Mucosa of descending colon (tissue), 3 donors: ENCODE measurements around the gene ZSWIM3. TPM values are rescaled to one million over a fixed set of nuclear protein-coding genes. Genes with fewer than 3 reads are reported as not detected.
"Not testable (repeated sequence)": the region's sequence is repeated elsewhere in the genome, so short reads cannot be mapped to it uniquely, and the experiment has no call there.

ENCODE experiments used
- ATAC-seq: fragments of 200-7000 bp; cut with Tn5 transposase; one replicate; pipeline ENCODE4 v1.9.1; 2020; ENCODE audit warnings: mild to moderate bottlenecking, moderate library complexity
- DNase-seq, 3 donors: peaks; one replicate each; pipeline ENCODE4 v3.0.0-alpha.2; 2020
- H3K36me3 ChIP-seq: fragments of 200-600 bp; one replicate; pipeline ENCODE4 v1.8.0; 2021; ENCODE audit warnings: low read depth, mild to moderate bottlenecking
- H3K4me1 ChIP-seq: fragments of 200-600 bp; one replicate; pipeline ENCODE4 v1.8.0; 2021; ENCODE audit warnings: low read depth, mild to moderate bottlenecking
- H3K4me3 ChIP-seq: fragments of 200-600 bp; one replicate; pipeline ENCODE4 v1.8.0; 2021; ENCODE audit warnings: mild to moderate bottlenecking
- H3K9me3 ChIP-seq: fragments of 200-600 bp; one replicate; pipeline ENCODE4 v1.8.0; 2021; ENCODE audit warnings: mild to moderate bottlenecking
- CTCF ChIP-seq: fragments of 200-600 bp; IDR thresholded peaks from one replicate; pipeline ENCODE4 v1.8.0; 2022; ENCODE audit warnings: antibody characterized with exemption, mild to moderate bottlenecking
- intact Hi-C, 2 donors: fragments of 100-400 bp; cut with DNase I in 1 of 2; cut with micrococcal nuclease in 1 of 2; formaldehyde crosslinking; loops; one replicate each; pipeline versions ENCODE4 v1.11.0 to v1.11.1; 2022; cut with DNase I, micrococcal nuclease
- total RNA-seq, 3 donors: library from RNA; stranded (reverse); fragmentation: NEBNext Ultra II Directional in 2 of 3; extraction: Animal tissue kit (Norgen Biotek cat#: 25700) in 2 of 3; gene quantifications; one replicate each; pipeline versions ENCODE4 v1.2.1 to v1.2.4, GENCODE V29; 2021 to 2023
- donor health status: DM: no; HTN: no; CAD: no; lungs with moderate emphysema.
- donor health status: DM: no; HTN: no; CAD: no.
- donor health status: DM: no; HTN: yes; CAD: no.

ZSWIM3 gene
- total RNA-seq, 3 donors from 2014 or later = 3.3 to 7.4 (median 5.7) TPM

- DNase-seq = no peak
- intact Hi-C loops = loop anchor here in 1 of 2 donors (10.0 kb wide), 1 partner anchor 108 kb away; the partner anchor contains the start of gene PCIF1
- no peaks in the 10 kb centered on the region for H3K36me3 ChIP-seq
- no peak for TF ChIP-seq CTCF
- H3K4me3 ChIP-seq = no peak within 1 kb of the TSS
- H3K9me3 ChIP-seq = no peaks in the 10 kb centered on the region
- H3K4me1 ChIP-seq = peaks cover 11% of the 10 kb centered on the region
- no peak for ATAC-seq
Measured at GRCh38 chr20:45827030-45827652, 30.3 kb upstream of the ZSWIM3 start, which contains the start of gene TNNC2. Gene TNNC2 (minus strand): TSS chr20:45827312. CDS start chr20:45827248, 64 bp downstream.

GRCh38 chr20:45827712-45828111 lies 29.7 kb upstream of the ZSWIM3 start:
- ATAC-seq (no peak), DNase-seq (no peak)
- Histone ChIP-seq H3K36me3 (no peaks in the 10 kb centered on the region), H3K4me1 (peaks cover 8% of the 10 kb centered on the region), H3K9me3 (no peaks in the 10 kb centered on the region), H3K4me3 (no peak overlapping the region)
- TF ChIP-seq CTCF = no peak
- intact Hi-C loops = loop anchor here in 1 of 2 donors (10.0 kb wide), 1 partner anchor 107 kb away; the partner anchor contains the start of gene PCIF1

GRCh38 chr20:45828589-45828988 lies 28.8 kb upstream of the ZSWIM3 start:
- Histone ChIP-seq H3K9me3 (no peaks in the 10 kb centered on the region), H3K4me1 (peaks cover 7% of the 10 kb centered on the region), H3K4me3 (no peak overlapping the region), H3K36me3 (no peaks in the 10 kb centered on the region)
- ATAC-seq (no peak), DNase-seq (no peak)
- intact Hi-C loops = loop anchor here in 1 of 2 donors (10.0 kb wide), 1 partner anchor 106 kb away; the partner anchor contains the start of gene PCIF1
- TF ChIP-seq CTCF = no peak

- not testable (repeated sequence) for ATAC-seq, H3K9me3 ChIP-seq
- intact Hi-C loops = loop anchor here in 1 of 2 donors (10.0 kb wide), 1 partner anchor 105 kb away; the partner anchor contains the start of gene PCIF1
Measured at GRCh38 chr20:45829673-45830106, 27.7 kb upstream of the ZSWIM3 start.

GRCh38 chr20:45832619-45833018 lies 24.8 kb upstream of the ZSWIM3 start:
- ATAC-seq (no peak), DNase-seq (no peak)
- H3K9me3 ChIP-seq = no peaks in the 10 kb centered on the region
- peaks cover 15% of the 10 kb centered on the region for H3K4me1 ChIP-seq
- no peaks in the 10 kb centered on the region for H3K36me3 ChIP-seq
- H3K4me3 ChIP-seq = no peak overlapping the region
- intact Hi-C loops = no loop called here
- no peak for TF ChIP-seq CTCF

More at GRCh38 chr20:45829673-45830106, 27.7 kb upstream of the ZSWIM3 start:
- DNase-seq, H3K36me3 ChIP-seq, H3K4me3 ChIP-seq: not testable (repeated sequence)
- H3K4me1 ChIP-seq = peaks cover 12% of the 10 kb centered on the region

- peaks cover 15% of the 10 kb centered on the region for H3K4me1 ChIP-seq
- intact Hi-C loops = no loop called here
- H3K4me3 ChIP-seq = peak within 1 kb of the TSS; percentile 36
- peak; percentile 76 to 87 (median 86) for DNase-seq
- TF ChIP-seq CTCF = no peak
- H3K36me3 ChIP-seq = no peaks in the 10 kb centered on the region
- no peaks in the 10 kb centered on the region for H3K9me3 ChIP-seq
- peak; percentile 92 for ATAC-seq
Measured at GRCh38 chr20:45833030-45833882, 24.2 kb upstream of the ZSWIM3 start, which contains the start of gene SNX21. Gene SNX21 (plus strand): TSS chr20:45833799. CDS start chr20:45833920, 121 bp downstream.
